ENCODE data around the gene SOAT2. TPM values are rescaled to one million over a fixed set of nuclear protein-coding genes. Genes with fewer than 3 reads are reported as not detected.

SOAT2 gene
- polyA plus RNA-seq, 2 of the 4 experiments (the other 2 are of a cell fraction): 0.09 to 0.14 TPM

- Histone ChIP-seq H3K4me3 (no peak overlapping the region), H3K4me1 (peaks cover 38% of the 10 kb centered on the region), H3K9me3 (no peaks in the 10 kb centered on the region), H3K27ac (no peak overlapping the region), H3K4me2 (no peak overlapping the region)
- TF ChIP-seq FOSL2 (IDR thresholded peaks at IDR 0.05) (no peak), FOSL2 (CRISPR knock-in tag; IDR thresholded peaks at IDR 0.05) (no peak), CHD4 (IDR thresholded peaks at IDR 0.05; ENCODE audit: borderline replicate concordance) (no peak), JUNB (IDR thresholded peaks at IDR 0.05) (no peak), RARB (CRISPR knock-in tag; IDR thresholded peaks at IDR 0.05) (no peak), RAD21 (conservative IDR thresholded peaks at IDR 0.05 in 1 of 2, IDR thresholded peaks at IDR 0.05 in 1 of 2) (no peak), HEYL (CRISPR knock-in tag; IDR thresholded peaks at IDR 0.05) (no peak), MAX (IDR thresholded peaks at IDR 0.05) (no peak), ZC3H11A (IDR thresholded peaks at IDR 0.05) (no peak), CBX8 (IDR thresholded peaks at IDR 0.05) (no peak), BHLHE40 (IDR thresholded peaks at IDR 0.05; ENCODE audit: low read depth, low read length) (no peak), NPAS2 (CRISPR knock-in tag; IDR thresholded peaks at IDR 0.05; ENCODE audit: borderline replicate concordance) (no peak), JUN (IDR thresholded peaks at IDR 0.05) (no peak), HOXB13 (CRISPR knock-in tag; IDR thresholded peaks at IDR 0.05; ENCODE audit: low read depth) (no peak)
- WGBS (ENCODE audit: missing lambda C conversion rate): 86% methylated on average over 17 of the region's 35 CpGs
- FAIRE-seq: no peak
- CTCF ChIA-PET: interaction anchor here (1.6 to 45.5 kb wide), 4 partner anchors 3 to 139 kb away, joined by 5 to 1424 read pairs (median 308); partner anchors contain the start of genes IGFBP6, SOAT2, SPRYD3 and TNS2
- POLR2A ChIA-PET: no interaction called here
- no peak for ATAC-seq
- no peak for DNase-seq (ENCODE audit: low read depth in 1 of 2, low spot score in 1 of 2)
Observed at GRCh38 chr12:53058674-53059433, 44.4 kb upstream of the SOAT2 start.

- TF ChIP-seq CBX8 (IDR thresholded peaks at IDR 0.05): no peak
- H3K4me1 ChIP-seq: peaks cover 37% of the 10 kb centered on the region
- CTCF ChIA-PET: interaction anchor here (0.9 to 45.5 kb wide), 3 partner anchors 9 to 219 kb away, joined by 3 to 1424 read pairs (median 308); partner anchors contain the start of genes IGFBP6, SOAT2, SPRYD3 and TNS2
- 93% methylated on average over 21 of the region's 24 CpGs for WGBS (ENCODE audit: missing lambda C conversion rate)
- no peak overlapping the region for H3K27ac ChIP-seq
- H3K9me3 ChIP-seq: no peaks in the 10 kb centered on the region
- FAIRE-seq (no peak), DNase-seq (ENCODE audit: low read depth in 1 of 2, low spot score in 1 of 2) (no peak), ATAC-seq (0 out of 6 replicates have a peak, but pooled peaks of 1 of the 2 experiments have one; percentile 2)
- POLR2A ChIA-PET: no interaction called here
- H3K4me3 ChIP-seq: no peak overlapping the region
- no peak overlapping the region for H3K4me2 ChIP-seq
Observed at GRCh38 chr12:53059434-53060063, 43.7 kb upstream of the SOAT2 start.

GRCh38 chr12:53060064-53060720, 43.1 kb upstream of the SOAT2 start:
- Histone ChIP-seq H3K4me2 (no peak overlapping the region), H3K4me3 (no peak overlapping the region), H3K9me3 (no peaks in the 10 kb centered on the region), H3K4me1 (peaks cover 31% of the 10 kb centered on the region), H3K27ac (no peak overlapping the region; a peak in 1 of 6 replicates)
- DNase-seq (ENCODE audit: low read depth in 1 of 2, low spot score in 1 of 2): no peak
- 88% methylated on average over 11 of the region's 17 CpGs for WGBS (ENCODE audit: missing lambda C conversion rate)
- CTCF ChIA-PET: interaction anchor here (0.9 to 45.5 kb wide), 5 partner anchors 10 to 219 kb away, joined by 3 to 1424 read pairs (median 6); partner anchors contain the start of genes IGFBP6, SOAT2, SPRYD3 and TNS2
- POLR2A ChIA-PET: interaction anchor here (1.5 kb wide), 1 partner anchor 9 kb away, joined by 3 read pairs; no protein-coding TSS in a partner anchor
- no peak for FAIRE-seq
- no peak for ATAC-seq
- TF ChIP-seq PHF8 (IDR thresholded peaks at IDR 0.05; ENCODE audit: borderline replicate concordance, low read depth) (no peak), TP53 (CRISPR knock-in tag; IDR thresholded peaks at IDR 0.05) (no peak), MYC (IDR thresholded peaks at IDR 0.05; ENCODE audit: borderline replicate concordance, low read length) (no peak), FOSL2 (IDR thresholded peaks at IDR 0.05) (no peak), FOSL2 (CRISPR knock-in tag; IDR thresholded peaks at IDR 0.05) (no peak), MAFK (IDR thresholded peaks at IDR 0.05; ENCODE audit: partially characterized antibody) (no peak), REST (IDR thresholded peaks at IDR 0.05) (no peak), PBX3 (IDR thresholded peaks at IDR 0.05) (no peak), E2F6 (IDR thresholded peaks at IDR 0.05; ENCODE audit: borderline replicate concordance, low read depth) (no peak), BCL3 (IDR thresholded peaks at IDR 0.05) (no peak), EHMT2 (IDR thresholded peaks at IDR 0.05; ENCODE audit: low read depth) (no peak), FOXS1 (CRISPR knock-in tag; IDR thresholded peaks at IDR 0.05) (no peak), ZFP36 (IDR thresholded peaks at IDR 0.05; ENCODE audit: borderline replicate concordance, partially characterized antibody) (no peak)
